Colonic mucosa (tissue), 4 donors: Measurements from ENCODE around the gene BGN. TPM values are rescaled to one million over a fixed set of nuclear protein-coding genes. Genes with fewer than 3 reads are reported as not detected.

Experiments
- DNase-seq: peaks from one replicate; pipeline ENCODE4 v3.0.0-alpha.2; 2020
- H3K27ac ChIP-seq: fragments of 200-600 bp; one replicate; pipeline ENCODE4 v1.8.0; 2021
- H3K27me3 ChIP-seq: fragments of 200-600 bp; one replicate; pipeline ENCODE4 v1.8.0; 2021
- H3K36me3 ChIP-seq: fragments of 200-600 bp; one replicate; pipeline ENCODE4 v1.8.0; 2021
- H3K4me1 ChIP-seq: fragments of 200-600 bp; one replicate; pipeline ENCODE4 v1.8.0; 2021; ENCODE audit warnings: mild to moderate bottlenecking
- H3K4me3 ChIP-seq: fragments of 200-600 bp; one replicate; pipeline ENCODE4 v1.8.0; 2021
- H3K9ac ChIP-seq, 2 donors: one replicate each; pipeline ENCODE4 v1.7.0; 2013; ENCODE audit warnings: control low read depth in 2 of 2, low read depth in 2 of 2, low read length in 2 of 2
- H3K9me3 ChIP-seq: fragments of 200-600 bp; one replicate; pipeline ENCODE4 v1.8.0; 2021
- CTCF ChIP-seq: fragments of 200-600 bp; IDR thresholded peaks from one replicate; pipeline ENCODE4 v1.8.0; 2022; ENCODE audit warnings: antibody characterized with exemption, mild to moderate bottlenecking
- intact Hi-C: fragments of 100-400 bp; cut with DNase I; formaldehyde crosslinking; loops from one replicate; pipeline ENCODE4 v1.14.1; 2022
- total RNA-seq, 2 donors: library from RNA; stranded (reverse); fragmentation: NEBNext Ultra II Directional in 1 of 2; extraction: Animal tissue kit (Norgen Biotek cat#: 25700) in 1 of 2; gene quantifications; one replicate each; pipeline ENCODE4 v1.2.1, GENCODE V29; 2021
- donor health status: healthy.
- donor health status: DM: no; HTN: no; CAD: no.
- donor health status: DM: no; HTN: no; CAD: no.

Gene BGN
- total RNA-seq, 2 donors from 2014 or later, result 6.0 to 11.4 TPM

GRCh38 chrX:153495903-153496589 is 1.3 kb downstream of the BGN start:
- DNase-seq, result no peak
- Histone ChIP-seq H3K27me3 (no peaks in the 10 kb centered on the region), H3K36me3 (no peaks in the 10 kb centered on the region), H3K4me1 (no peaks in the 10 kb centered on the region), H3K9ac (no peak overlapping the region), H3K4me3 (no peak overlapping the region), H3K9me3 (no peaks in the 10 kb centered on the region), H3K27ac (no peak overlapping the region)
- TF ChIP-seq CTCF, result no peak
- intact Hi-C loops, result no loop called here

GRCh38 chrX:153496590-153496959 is 1.8 kb downstream of the BGN start:
- H3K36me3 ChIP-seq, result no peaks in the 10 kb centered on the region
- no peak overlapping the region for H3K4me3 ChIP-seq
- TF ChIP-seq CTCF, result no peak
- no peaks in the 10 kb centered on the region for H3K9me3 ChIP-seq
- H3K27me3 ChIP-seq, result no peaks in the 10 kb centered on the region
- no peaks in the 10 kb centered on the region for H3K4me1 ChIP-seq
- DNase-seq, result no peak
- no peak overlapping the region for H3K27ac ChIP-seq
- intact Hi-C loops, result no loop called here
- no peak overlapping the region for H3K9ac ChIP-seq

GRCh38 chrX:153498453-153498852 is 3.7 kb downstream of the BGN start:
- H3K27me3 ChIP-seq, result no peaks in the 10 kb centered on the region
- intact Hi-C loops, result no loop called here
- no peak for DNase-seq
- no peaks in the 10 kb centered on the region for H3K36me3 ChIP-seq
- no peaks in the 10 kb centered on the region for H3K9me3 ChIP-seq
- TF ChIP-seq CTCF, result no peak
- no peak overlapping the region for H3K27ac ChIP-seq
- no peaks in the 10 kb centered on the region for H3K4me1 ChIP-seq
- no peak overlapping the region for H3K4me3 ChIP-seq
- H3K9ac ChIP-seq, result no peak overlapping the region

GRCh38 chrX:153499341-153499740 is 4.6 kb downstream of the BGN start:
- DNase-seq, result no peak
- no peaks in the 10 kb centered on the region for H3K36me3 ChIP-seq
- no peak overlapping the region for H3K4me3 ChIP-seq
- H3K27me3 ChIP-seq, result no peaks in the 10 kb centered on the region
- TF ChIP-seq CTCF, result no peak
- no peak overlapping the region for H3K9ac ChIP-seq
- H3K9me3 ChIP-seq, result no peaks in the 10 kb centered on the region
- H3K27ac ChIP-seq, result no peak overlapping the region
- H3K4me1 ChIP-seq, result no peaks in the 10 kb centered on the region
- intact Hi-C loops, result no loop called here

- DNase-seq, result no peak
Measured at GRCh38 chrX:153499876-153500275, 5.1 kb downstream of the BGN start.

More at GRCh38 chrX:153499876-153500275, 5.1 kb downstream of the BGN start:
- no peaks in the 10 kb centered on the region for H3K27me3 ChIP-seq
- TF ChIP-seq CTCF, result no peak
- no peak overlapping the region for H3K4me3 ChIP-seq
- no peaks in the 10 kb centered on the region for H3K4me1 ChIP-seq
- no peaks in the 10 kb centered on the region for H3K9me3 ChIP-seq
- intact Hi-C loops, result no loop called here
- no peaks in the 10 kb centered on the region for H3K36me3 ChIP-seq
- no peak overlapping the region for H3K27ac ChIP-seq
- H3K9ac ChIP-seq, result no peak overlapping the region
